IPS-NIHi7 (cell line): ENCODE results near the gene MKS1.

Experiments
- DNase-seq: peaks from one replicate; pipeline ENCODE4 v3.0.0; 2012; ENCODE audit warnings: mixed read lengths; ENCODE audit errors: extremely low spot score

MKS1 gene

GRCh38 chr17:58244963-58245362, 25.9 kb upstream of the MKS1 start:
- no peak for DNase-seq

GRCh38 chr17:58242171-58242784, 23.2 kb upstream of the MKS1 start:
- peak; percentile 63 for DNase-seq

GRCh38 chr17:58239987-58240386, 20.9 kb upstream of the MKS1 start:
- DNase-seq = no peak

GRCh38 chr17:58238147-58238634, 19.1 kb upstream of the MKS1 start, which contains the start of gene LPO:
LPO (plus strand) TSS chr17:58238584; CDS start chr17:58242980, 4,396 bp downstream.
- DNase-seq = no peak

- DNase-seq = no peak
These were observed 17.3 kb upstream of the MKS1 start for GRCh38 chr17:58236394-58236793.

GRCh38 chr17:58235821-58236220, 16.8 kb upstream of the MKS1 start:
- DNase-seq = no peak

GRCh38 chr17:58234512-58234911, 15.5 kb upstream of the MKS1 start:
- DNase-seq = no peak

- no peak for DNase-seq
These were observed 14.5 kb upstream of the MKS1 start for GRCh38 chr17:58233543-58233942.

GRCh38 chr17:58232707-58233156, 13.7 kb upstream of the MKS1 start:
- peak; percentile 49 for DNase-seq

GRCh38 chr17:58231641-58232040, 12.6 kb upstream of the MKS1 start:
- no peak for DNase-seq

GRCh38 chr17:58229881-58230280, 10.8 kb upstream of the MKS1 start:
- DNase-seq = no peak

- DNase-seq = no peak
These were observed 10.3 kb upstream of the MKS1 start for GRCh38 chr17:58229384-58229783.

- no peak for DNase-seq
These were observed 9.6 kb upstream of the MKS1 start for GRCh38 chr17:58228679-58229078.

GRCh38 chr17:58227733-58228132, 8.7 kb upstream of the MKS1 start:
- no peak for DNase-seq

GRCh38 chr17:58224315-58224714, 5.3 kb upstream of the MKS1 start:
- no peak for DNase-seq

- DNase-seq = no peak
These were observed 731 bp upstream of the MKS1 start for GRCh38 chr17:58219789-58220183.

GRCh38 chr17:58217766-58218165, 1.3 kb downstream of the MKS1 start:
- no peak for DNase-seq

- DNase-seq = no peak
These were observed 3.4 kb downstream of the MKS1 start for GRCh38 chr17:58215685-58216084.

GRCh38 chr17:58210922-58211321, 8.1 kb downstream of the MKS1 start:
- no peak for DNase-seq

GRCh38 chr17:58208344-58208743, 10.7 kb downstream of the MKS1 start:
- DNase-seq = no peak

- DNase-seq = no peak
These were observed 11.6 kb downstream of the MKS1 start for GRCh38 chr17:58207451-58207850.

- DNase-seq = no peak
These were observed 13.1 kb downstream of the MKS1 start for GRCh38 chr17:58205936-58206335.

- DNase-seq = no peak
These were observed 14.3 kb downstream of the MKS1 start for GRCh38 chr17:58204796-58205195.

GRCh38 chr17:58202859-58203258, 16.2 kb downstream of the MKS1 start:
- DNase-seq = no peak
